ENCODE data around the gene DACH1. TPM values are rescaled to one million over a fixed set of nuclear protein-coding genes. Genes with fewer than 3 reads are reported as not detected.
"Not testable (repeated sequence)": the region's sequence is repeated elsewhere in the genome, so short reads cannot be mapped to it uniquely, and the experiment has no call there.

The DACH1 gene
- total RNA-seq, result 1.2 and 1.6 TPM in 2 replicates

DNA sequence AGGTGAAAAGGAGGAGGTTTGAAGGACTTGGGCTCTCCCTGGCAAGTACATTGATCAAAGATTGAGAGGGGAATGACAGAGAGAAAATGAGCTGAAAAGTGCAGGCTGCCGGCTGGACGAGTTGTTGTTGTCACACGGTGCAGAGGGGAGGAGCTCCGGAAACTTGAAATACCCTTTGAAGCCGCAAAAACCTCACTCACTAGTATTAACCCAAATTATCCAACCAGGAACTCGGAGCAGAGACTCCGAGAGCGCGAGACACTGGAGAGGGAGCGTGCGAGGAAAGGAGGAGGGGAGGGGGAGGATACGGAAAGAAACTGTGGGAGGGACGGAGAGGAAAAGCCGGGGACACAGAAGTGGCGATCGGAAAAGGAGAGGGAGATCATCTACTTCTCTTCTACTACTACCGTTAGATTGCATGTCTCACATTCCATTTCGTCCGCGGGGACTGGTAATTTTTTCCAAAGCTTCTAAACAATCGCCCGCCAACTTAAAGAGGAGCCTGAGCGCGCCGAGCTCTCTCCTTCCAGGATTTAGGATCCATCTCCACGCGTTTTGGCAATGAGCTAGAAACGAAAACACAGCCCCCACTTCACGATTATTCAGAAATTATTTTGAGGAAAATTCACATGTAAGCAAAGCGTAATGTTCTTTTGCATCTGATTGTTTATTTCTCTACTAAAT, at the start of gene DACH1:
TSS of gene DACH1 (minus strand) at position 74 of the 684 bp plus-strand sequence.
- peak; percentile 41 for DNase-seq (ENCODE audit: low read depth)
- TF ChIP-seq, protein P1, sequence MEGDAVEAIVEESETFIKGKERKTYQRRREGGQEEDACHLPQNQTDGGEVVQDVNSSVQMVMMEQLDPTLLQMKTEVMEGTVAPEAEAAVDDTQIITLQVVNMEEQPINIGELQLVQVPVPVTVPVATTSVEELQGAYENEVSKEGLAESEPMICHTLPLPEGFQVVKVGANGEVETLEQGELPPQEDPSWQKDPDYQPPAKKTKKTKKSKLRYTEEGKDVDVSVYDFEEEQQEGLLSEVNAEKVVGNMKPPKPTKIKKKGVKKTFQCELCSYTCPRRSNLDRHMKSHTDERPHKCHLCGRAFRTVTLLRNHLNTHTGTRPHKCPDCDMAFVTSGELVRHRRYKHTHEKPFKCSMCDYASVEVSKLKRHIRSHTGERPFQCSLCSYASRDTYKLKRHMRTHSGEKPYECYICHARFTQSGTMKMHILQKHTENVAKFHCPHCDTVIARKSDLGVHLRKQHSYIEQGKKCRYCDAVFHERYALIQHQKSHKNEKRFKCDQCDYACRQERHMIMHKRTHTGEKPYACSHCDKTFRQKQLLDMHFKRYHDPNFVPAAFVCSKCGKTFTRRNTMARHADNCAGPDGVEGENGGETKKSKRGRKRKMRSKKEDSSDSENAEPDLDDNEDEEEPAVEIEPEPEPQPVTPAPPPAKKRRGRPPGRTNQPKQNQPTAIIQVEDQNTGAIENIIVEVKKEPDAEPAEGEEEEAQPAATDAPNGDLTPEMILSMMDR (IDR thresholded peaks at IDR 0.05; ENCODE audit: insufficient read depth, low read length, poor library complexity, severe bottlenecking), result no peak
- Histone ChIP-seq H3K36me3 (ENCODE audit: control insufficient read depth, insufficient read depth, low read length) (no peaks in the 10 kb centered on the region), H3K27me3 (ENCODE audit: control insufficient read depth, insufficient read depth, low read length) (peaks cover 15% of the 10 kb centered on the region), H3K4me3 (ENCODE audit: low read depth, low read length) (peak within 1 kb of the TSS; percentile 68)

DNA sequence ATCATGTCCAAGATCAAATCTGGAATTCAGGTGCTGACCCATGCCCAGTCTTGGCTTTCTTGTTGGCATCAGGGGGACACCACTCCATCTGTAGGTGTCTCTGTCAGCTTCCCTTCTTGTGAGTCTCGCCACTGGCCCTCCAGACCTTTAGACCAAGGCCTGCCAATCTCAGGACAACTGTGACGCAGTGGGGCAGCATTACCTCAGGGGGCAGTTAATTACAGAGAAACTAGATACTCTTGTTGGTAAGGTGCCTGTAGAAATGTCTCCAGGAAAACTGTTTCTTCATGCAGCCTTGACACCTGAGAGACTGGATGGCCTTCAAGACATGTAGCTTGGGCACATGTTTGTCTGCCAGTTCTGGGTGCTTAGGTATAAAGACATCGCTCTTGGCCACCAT, 46.7 kb upstream of the DACH1 start:
- TF ChIP-seq, protein P1 (IDR thresholded peaks at IDR 0.05; ENCODE audit: insufficient read depth, low read length, poor library complexity, severe bottlenecking), result no peak
- Histone ChIP-seq H3K4me3 (ENCODE audit: low read depth, low read length) (no peak overlapping the region), H3K36me3 (ENCODE audit: control insufficient read depth, insufficient read depth, low read length) (no peaks in the 10 kb centered on the region), H3K27me3 (ENCODE audit: control insufficient read depth, insufficient read depth, low read length) (no peaks in the 10 kb centered on the region)
- DNase-seq (ENCODE audit: low read depth), result no peak

DNA sequence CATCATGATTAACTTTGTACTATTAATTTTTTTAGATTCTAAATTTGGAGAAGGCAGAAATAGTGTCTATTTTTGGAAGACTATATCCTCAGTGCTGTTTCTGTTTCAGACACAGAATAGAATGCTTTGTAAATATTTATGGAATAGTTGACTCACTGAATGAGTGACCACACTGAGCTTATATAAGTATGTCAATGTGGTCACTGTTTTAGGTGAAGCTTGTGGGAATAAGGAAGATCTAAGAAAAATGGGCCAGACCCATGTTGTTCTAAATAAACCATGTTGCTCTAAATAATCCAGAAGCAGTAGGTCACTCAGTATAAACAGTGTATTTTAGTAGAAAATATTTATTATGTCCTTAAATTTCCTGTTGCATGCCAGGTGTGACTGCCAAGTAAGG, 45.5 kb upstream of the DACH1 start:
- H3K4me3 ChIP-seq (ENCODE audit: low read depth, low read length), result no peak overlapping the region
- no peaks in the 10 kb centered on the region for H3K36me3 ChIP-seq (ENCODE audit: control insufficient read depth, insufficient read depth, low read length)
- TF ChIP-seq, protein P1 (IDR thresholded peaks at IDR 0.05; ENCODE audit: insufficient read depth, low read length, poor library complexity, severe bottlenecking), result no peak
- no peaks in the 10 kb centered on the region for H3K27me3 ChIP-seq (ENCODE audit: control insufficient read depth, insufficient read depth, low read length)
- DNase-seq (ENCODE audit: low read depth), result no peak

DNA sequence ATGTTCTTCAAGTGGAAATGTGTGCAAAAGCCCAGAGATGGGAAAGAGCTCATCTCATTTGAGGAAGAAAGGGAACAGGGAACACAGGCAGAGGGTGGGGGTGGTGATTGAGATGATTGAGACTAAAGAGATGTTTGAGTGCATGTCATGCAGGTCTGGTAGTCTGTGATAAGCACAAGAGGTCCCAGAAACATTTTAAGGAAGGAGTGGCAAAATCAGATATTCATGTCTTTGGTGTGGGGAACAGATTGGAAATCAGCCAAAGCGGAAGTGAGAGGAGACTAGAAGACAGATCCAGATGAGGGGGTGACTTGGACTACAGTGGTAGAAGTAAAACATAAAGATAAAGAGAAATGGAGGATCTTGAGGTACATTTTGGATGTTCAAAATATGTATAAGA, 39.4 kb upstream of the DACH1 start:
- DNase-seq (ENCODE audit: low read depth), result no peak
- Histone ChIP-seq H3K4me3 (ENCODE audit: low read depth, low read length) (no peak overlapping the region), H3K36me3 (ENCODE audit: control insufficient read depth, insufficient read depth, low read length) (no peaks in the 10 kb centered on the region), H3K27me3 (ENCODE audit: control insufficient read depth, insufficient read depth, low read length) (no peaks in the 10 kb centered on the region)
- TF ChIP-seq, protein P1 (IDR thresholded peaks at IDR 0.05; ENCODE audit: insufficient read depth, low read length, poor library complexity, severe bottlenecking), result no peak

DNA sequence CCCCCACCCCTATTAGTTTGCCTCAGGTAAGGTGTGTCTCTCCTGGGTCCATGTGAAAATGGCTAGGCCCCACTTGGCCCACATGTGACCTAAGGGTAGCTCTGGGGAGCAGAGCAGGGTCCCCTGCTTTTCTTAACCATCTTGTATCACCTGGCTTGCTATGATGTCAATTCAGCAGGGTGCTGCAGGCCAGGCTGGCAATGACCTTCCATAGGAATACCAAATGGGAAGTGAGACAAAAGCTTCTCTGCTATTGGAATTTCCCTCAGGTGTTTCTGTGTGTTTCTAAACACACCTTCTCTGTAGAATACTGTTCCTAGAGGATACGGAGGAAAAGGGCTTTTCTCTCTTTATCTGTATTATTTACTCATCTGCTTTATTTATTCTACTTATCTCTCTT, 35.7 kb upstream of the DACH1 start:
- Histone ChIP-seq H3K27me3 (ENCODE audit: control insufficient read depth, insufficient read depth, low read length) (no peaks in the 10 kb centered on the region), H3K4me3 (ENCODE audit: low read depth, low read length) (no peak overlapping the region), H3K36me3 (ENCODE audit: control insufficient read depth, insufficient read depth, low read length) (no peaks in the 10 kb centered on the region)
- TF ChIP-seq, protein P1 (IDR thresholded peaks at IDR 0.05; ENCODE audit: insufficient read depth, low read length, poor library complexity, severe bottlenecking), result no peak
- DNase-seq (ENCODE audit: low read depth), result no peak

DNA sequence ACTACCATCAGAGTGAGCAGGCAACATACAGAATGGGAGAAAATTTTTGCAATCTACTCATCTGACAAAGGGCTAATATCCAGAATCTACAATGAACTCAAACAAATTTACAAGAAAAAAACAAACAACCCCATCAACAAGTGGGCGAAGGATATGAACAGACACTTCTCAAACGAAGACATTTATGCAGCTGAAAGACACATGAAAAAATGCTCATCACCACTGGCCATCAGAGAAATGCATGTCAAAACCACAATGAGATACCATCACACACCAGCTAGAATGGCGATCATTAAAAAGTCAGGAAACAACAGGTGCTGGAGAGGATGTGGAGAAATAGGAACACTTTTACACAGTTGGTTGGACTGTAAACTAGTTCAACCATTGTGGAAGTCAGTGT, 26.5 kb upstream of the DACH1 start:
- H3K36me3 ChIP-seq (ENCODE audit: control insufficient read depth, insufficient read depth, low read length); H3K4me3 ChIP-seq (ENCODE audit: low read depth, low read length); H3K27me3 ChIP-seq (ENCODE audit: control insufficient read depth, insufficient read depth, low read length); DNase-seq (ENCODE audit: low read depth): not testable (repeated sequence)

Data from kidney epithelial cell (primary cell).